OCI-LY7 (cell line): ENCODE measurements around the gene POLR1B.

ENCODE experiments used
- EZH2phosphoT487 ChIP-seq: fragments of 200-600 bp; sonication (generic); IDR thresholded peaks from 2 replicates; pipeline ENCODE4 v1.6.1; 2018; ENCODE audit warnings: low read depth, borderline replicate concordance, mild to moderate bottlenecking, mixed run types, antibody characterized with exemption, low read length, moderate library complexity, mixed read lengths
- TF ChIP-seq, protein P1 (sequence below): fragments of 200-600 bp; sonication (generic); conservative IDR thresholded peaks from 2 replicates; pipeline ENCODE4 v1.5.1; 2014; ENCODE audit warnings: mild to moderate bottlenecking, antibody characterized with exemption, low read length, moderate library complexity, mixed read lengths

DNA sequence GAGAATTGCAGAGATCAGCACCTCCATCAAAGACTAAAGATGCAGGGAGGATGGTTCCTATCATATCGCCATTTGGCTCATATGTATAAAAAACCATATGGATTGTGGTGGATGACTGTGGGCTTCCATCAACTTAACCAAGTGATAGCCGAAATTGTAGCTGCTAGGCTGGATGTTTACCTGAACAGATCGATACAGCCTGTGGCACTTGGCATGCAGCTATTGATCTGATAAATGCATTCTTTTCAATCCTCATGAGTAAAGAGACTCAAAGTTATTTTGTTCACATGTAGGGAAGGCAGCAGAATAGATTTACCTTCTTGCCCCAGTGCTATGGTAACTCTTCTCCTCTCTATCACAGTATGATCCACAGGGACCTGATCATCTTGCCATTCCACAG lies 60.7 kb downstream of the POLR1B start:
- TF ChIP-seq, protein P1, sequence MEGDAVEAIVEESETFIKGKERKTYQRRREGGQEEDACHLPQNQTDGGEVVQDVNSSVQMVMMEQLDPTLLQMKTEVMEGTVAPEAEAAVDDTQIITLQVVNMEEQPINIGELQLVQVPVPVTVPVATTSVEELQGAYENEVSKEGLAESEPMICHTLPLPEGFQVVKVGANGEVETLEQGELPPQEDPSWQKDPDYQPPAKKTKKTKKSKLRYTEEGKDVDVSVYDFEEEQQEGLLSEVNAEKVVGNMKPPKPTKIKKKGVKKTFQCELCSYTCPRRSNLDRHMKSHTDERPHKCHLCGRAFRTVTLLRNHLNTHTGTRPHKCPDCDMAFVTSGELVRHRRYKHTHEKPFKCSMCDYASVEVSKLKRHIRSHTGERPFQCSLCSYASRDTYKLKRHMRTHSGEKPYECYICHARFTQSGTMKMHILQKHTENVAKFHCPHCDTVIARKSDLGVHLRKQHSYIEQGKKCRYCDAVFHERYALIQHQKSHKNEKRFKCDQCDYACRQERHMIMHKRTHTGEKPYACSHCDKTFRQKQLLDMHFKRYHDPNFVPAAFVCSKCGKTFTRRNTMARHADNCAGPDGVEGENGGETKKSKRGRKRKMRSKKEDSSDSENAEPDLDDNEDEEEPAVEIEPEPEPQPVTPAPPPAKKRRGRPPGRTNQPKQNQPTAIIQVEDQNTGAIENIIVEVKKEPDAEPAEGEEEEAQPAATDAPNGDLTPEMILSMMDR, result no peak
- TF ChIP-seq EZH2phosphoT487, result no peak
